ENCODE measurements around the gene RAP2B. TPM values are rescaled to one million over a fixed set of nuclear protein-coding genes. Genes with fewer than 3 reads are reported as not detected.

Gene RAP2B
- total and polyA plus RNA-seq, 2 donors (not counting 3 experiments of a cell fraction or from before 2014, with no cell fraction given) = 8.3 to 27.5 TPM

DNA sequence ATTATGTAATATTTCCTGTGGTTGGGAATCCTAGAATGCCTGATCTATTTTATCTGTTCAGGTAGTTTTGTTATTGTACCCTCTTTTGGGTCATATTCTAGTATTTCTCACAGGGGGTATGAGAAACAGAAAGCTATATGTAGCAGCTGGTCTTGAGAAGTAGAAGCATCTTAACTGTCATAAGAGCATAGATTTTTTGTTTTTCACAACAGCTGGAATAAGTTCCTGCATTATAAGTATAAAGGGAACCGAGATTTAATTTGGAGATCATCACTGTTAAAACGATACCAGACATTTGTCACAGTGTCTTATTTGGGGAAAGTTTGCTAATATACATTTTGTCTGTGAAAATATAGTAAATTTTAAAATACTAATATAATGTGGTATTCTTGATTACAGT is 4.8 kb downstream of the RAP2B start:
- no peaks in the 10 kb centered on the region for H3K27me3 ChIP-seq (ENCODE audit: control insufficient read depth in 2 of 2, insufficient read depth in 2 of 2, low read length in 2 of 2)
- H3K9me1 ChIP-seq (replicated peaks; ENCODE audit: control insufficient read depth, extremely low read depth, insufficient read depth, low read length) = no peaks in the 10 kb centered on the region
- no peaks in the 10 kb centered on the region for H3K9me3 ChIP-seq (replicated peaks; ENCODE audit: control insufficient read depth, insufficient read depth, low read length)
- TF ChIP-seq EZH2 (IDR thresholded peaks at IDR 0.05; ENCODE audit: borderline replicate concordance, low read depth, low read length, severe bottlenecking) (no peak), JUN (IDR thresholded peaks at IDR 0.05; ENCODE audit: borderline replicate concordance, insufficient read depth, insufficient read length, low read depth) (no peak), GATA2 (IDR thresholded peaks at IDR 0.05; ENCODE audit: insufficient read depth, insufficient read length, low read depth, low read length) (no peak)
- TF ChIP-seq, protein P1, sequence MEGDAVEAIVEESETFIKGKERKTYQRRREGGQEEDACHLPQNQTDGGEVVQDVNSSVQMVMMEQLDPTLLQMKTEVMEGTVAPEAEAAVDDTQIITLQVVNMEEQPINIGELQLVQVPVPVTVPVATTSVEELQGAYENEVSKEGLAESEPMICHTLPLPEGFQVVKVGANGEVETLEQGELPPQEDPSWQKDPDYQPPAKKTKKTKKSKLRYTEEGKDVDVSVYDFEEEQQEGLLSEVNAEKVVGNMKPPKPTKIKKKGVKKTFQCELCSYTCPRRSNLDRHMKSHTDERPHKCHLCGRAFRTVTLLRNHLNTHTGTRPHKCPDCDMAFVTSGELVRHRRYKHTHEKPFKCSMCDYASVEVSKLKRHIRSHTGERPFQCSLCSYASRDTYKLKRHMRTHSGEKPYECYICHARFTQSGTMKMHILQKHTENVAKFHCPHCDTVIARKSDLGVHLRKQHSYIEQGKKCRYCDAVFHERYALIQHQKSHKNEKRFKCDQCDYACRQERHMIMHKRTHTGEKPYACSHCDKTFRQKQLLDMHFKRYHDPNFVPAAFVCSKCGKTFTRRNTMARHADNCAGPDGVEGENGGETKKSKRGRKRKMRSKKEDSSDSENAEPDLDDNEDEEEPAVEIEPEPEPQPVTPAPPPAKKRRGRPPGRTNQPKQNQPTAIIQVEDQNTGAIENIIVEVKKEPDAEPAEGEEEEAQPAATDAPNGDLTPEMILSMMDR (IDR thresholded peaks at IDR 0.05; ENCODE audit: extremely low read depth in 1 of 2, insufficient read depth in 1 of 2, low read depth in 1 of 2, low read length in 2 of 2) = no peak
- ChIA-PET CTCF (interaction anchor here (0.8 to 10.6 kb wide), 10 partner anchors 17 to 429 kb away, joined by 3 to 203 read pairs (median 3); no protein-coding TSS in a partner anchor), POLR2A (interaction anchor here (1.0 kb wide), 1 partner anchor 57 kb away, joined by 3 read pairs; no protein-coding TSS in a partner anchor)
- no peak overlapping the region for H2AFZ ChIP-seq (ENCODE audit: low read depth, low read length)
- no TSS peak for BruUV-seq (replicated peaks)
- H3K36me3 ChIP-seq (ENCODE audit: control insufficient read depth in 2 of 2, extremely low read depth in 1 of 2, insufficient read depth in 2 of 2, low read length in 2 of 2) = peaks cover 0 to 3% of the 10 kb centered on the region in 2 experiments
- peak overlapping the region; percentile 67 for H3K27ac ChIP-seq (ENCODE audit: insufficient read depth, low read depth, low read length)
- peak overlapping the region in 1 of 3 experiments; percentile 98 for H3K4me3 ChIP-seq (replicated peaks in 1 of 3; ENCODE audit: insufficient read depth in 1 of 3, low read depth in 1 of 3, low read length in 3 of 3)
- H3K4me1 ChIP-seq (ENCODE audit: control insufficient read depth, extremely low read depth, insufficient read depth, low read length) = peaks cover 26% of the 10 kb centered on the region
- H3K79me2 ChIP-seq (ENCODE audit: control insufficient read depth, insufficient read depth, low read length) = peaks cover 70% of the 10 kb centered on the region
- dilution Hi-C loops (cut with MboI; ENCODE audit: extremely low pct_ligation_motif_present, low sequenced_read_pairs) = no loop called here
- H4K20me1 ChIP-seq (replicated peaks; ENCODE audit: control insufficient read depth, extremely low read depth, insufficient read depth, low read length) = peaks cover 7% of the 10 kb centered on the region
- peak overlapping the region; percentile 17 for H3K9ac ChIP-seq (replicated peaks; ENCODE audit: extremely low read depth, insufficient read depth, low read length)
- DNase-seq (ENCODE audit: low read depth, low spot score) (no peak), FAIRE-seq (no peak)
- intact Hi-C loops (cut with micrococcal nuclease) = loop anchor here (1.0 to 10.0 kb wide), 2 partner anchors 462 to 728 kb away; no protein-coding TSS in a partner anchor
- H3K4me2 ChIP-seq (ENCODE audit: insufficient read depth, low read length) = peak overlapping the region; percentile 97

All from endothelial cell of umbilical vein (primary cell).